BE2C (cell line): ENCODE measurements around the gene RAB28.

ENCODE experiments used
- DNase-seq: peaks from one replicate; pipeline ENCODE4 v3.0.0-alpha.2; 2020
- H3K27me3 ChIP-seq: fragments of 250-450 bp; sonication (Bioruptor Pico); 2 replicates; pipeline ENCODE4 v1.5.1; 2020; ENCODE audit warnings: mild to moderate bottlenecking
- H3K36me3 ChIP-seq: fragments of 250-450 bp; sonication (Bioruptor Pico); 2 replicates; pipeline ENCODE4 v1.5.1; 2020; ENCODE audit warnings: mild to moderate bottlenecking
- H3K4me1 ChIP-seq: fragments of 250-450 bp; sonication (Bioruptor Pico); 2 replicates; pipeline ENCODE4 v1.5.1; 2020
- H3K4me3 ChIP-seq: 2 replicates; pipeline ENCODE4 v1.5.1; 2011; ENCODE audit warnings: low read depth, low read length
- H3K9me3 ChIP-seq: fragments of 250-450 bp; sonication (Bioruptor Pico); 2 replicates; pipeline ENCODE4 v1.5.1; 2020
- TF ChIP-seq, protein P1 (sequence below): IDR thresholded peaks from 2 replicates; pipeline ENCODE4 v1.5.1; 2012; ENCODE audit warnings: mild to moderate bottlenecking, low read depth, low read length

RAB28 gene

DNA sequence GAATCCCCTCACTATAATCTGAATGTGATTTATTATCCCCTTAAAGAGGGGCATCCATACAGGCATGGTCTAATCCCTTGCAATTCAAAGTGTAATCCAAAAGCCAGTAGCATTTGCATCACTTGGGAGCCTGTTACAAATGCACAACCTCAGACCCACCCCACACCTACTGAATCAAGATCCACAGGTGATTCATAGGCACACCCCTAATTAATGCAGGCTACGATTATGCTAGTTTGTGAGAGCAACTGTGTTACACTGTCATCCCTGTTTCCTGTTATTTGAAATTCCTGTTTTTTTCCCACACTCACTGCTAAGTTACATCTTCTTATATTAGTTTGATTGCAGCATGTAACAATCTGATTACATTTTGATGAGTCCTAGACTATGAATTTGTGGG is 120.0 kb downstream of the RAB28 start:
- Histone ChIP-seq H3K9me3 (no peaks in the 10 kb centered on the region), H3K27me3 (no peaks in the 10 kb centered on the region), H3K4me1 (no peaks in the 10 kb centered on the region), H3K36me3 (no peaks in the 10 kb centered on the region), H3K4me3 (no peak overlapping the region)
- no peak for DNase-seq
- TF ChIP-seq, protein P1, sequence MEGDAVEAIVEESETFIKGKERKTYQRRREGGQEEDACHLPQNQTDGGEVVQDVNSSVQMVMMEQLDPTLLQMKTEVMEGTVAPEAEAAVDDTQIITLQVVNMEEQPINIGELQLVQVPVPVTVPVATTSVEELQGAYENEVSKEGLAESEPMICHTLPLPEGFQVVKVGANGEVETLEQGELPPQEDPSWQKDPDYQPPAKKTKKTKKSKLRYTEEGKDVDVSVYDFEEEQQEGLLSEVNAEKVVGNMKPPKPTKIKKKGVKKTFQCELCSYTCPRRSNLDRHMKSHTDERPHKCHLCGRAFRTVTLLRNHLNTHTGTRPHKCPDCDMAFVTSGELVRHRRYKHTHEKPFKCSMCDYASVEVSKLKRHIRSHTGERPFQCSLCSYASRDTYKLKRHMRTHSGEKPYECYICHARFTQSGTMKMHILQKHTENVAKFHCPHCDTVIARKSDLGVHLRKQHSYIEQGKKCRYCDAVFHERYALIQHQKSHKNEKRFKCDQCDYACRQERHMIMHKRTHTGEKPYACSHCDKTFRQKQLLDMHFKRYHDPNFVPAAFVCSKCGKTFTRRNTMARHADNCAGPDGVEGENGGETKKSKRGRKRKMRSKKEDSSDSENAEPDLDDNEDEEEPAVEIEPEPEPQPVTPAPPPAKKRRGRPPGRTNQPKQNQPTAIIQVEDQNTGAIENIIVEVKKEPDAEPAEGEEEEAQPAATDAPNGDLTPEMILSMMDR = no peak

DNA sequence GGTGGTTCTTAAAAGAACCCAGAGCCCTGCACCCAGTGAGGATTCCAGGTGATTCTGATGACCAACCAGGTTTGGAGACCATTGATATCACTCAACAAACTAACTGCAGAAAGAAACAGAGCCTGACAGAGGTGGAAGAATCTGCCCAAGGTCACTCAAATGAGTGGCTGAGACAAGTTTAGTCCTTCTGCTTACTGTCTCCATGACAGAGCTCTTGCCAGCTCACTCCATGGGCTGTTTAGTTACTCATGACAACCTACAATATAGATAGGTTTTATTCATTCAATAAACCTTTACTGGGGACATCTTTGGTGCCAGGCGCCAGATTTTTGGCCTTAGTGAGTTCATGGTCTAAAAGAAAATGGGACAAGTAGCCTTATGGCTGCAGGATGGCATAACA is 124.3 kb downstream of the RAB28 start:
- Histone ChIP-seq H3K9me3 (no peaks in the 10 kb centered on the region), H3K27me3 (no peaks in the 10 kb centered on the region), H3K4me1 (no peaks in the 10 kb centered on the region), H3K36me3 (no peaks in the 10 kb centered on the region), H3K4me3 (no peak overlapping the region)
- TF ChIP-seq, protein P1 = no peak
- DNase-seq = no peak

DNA sequence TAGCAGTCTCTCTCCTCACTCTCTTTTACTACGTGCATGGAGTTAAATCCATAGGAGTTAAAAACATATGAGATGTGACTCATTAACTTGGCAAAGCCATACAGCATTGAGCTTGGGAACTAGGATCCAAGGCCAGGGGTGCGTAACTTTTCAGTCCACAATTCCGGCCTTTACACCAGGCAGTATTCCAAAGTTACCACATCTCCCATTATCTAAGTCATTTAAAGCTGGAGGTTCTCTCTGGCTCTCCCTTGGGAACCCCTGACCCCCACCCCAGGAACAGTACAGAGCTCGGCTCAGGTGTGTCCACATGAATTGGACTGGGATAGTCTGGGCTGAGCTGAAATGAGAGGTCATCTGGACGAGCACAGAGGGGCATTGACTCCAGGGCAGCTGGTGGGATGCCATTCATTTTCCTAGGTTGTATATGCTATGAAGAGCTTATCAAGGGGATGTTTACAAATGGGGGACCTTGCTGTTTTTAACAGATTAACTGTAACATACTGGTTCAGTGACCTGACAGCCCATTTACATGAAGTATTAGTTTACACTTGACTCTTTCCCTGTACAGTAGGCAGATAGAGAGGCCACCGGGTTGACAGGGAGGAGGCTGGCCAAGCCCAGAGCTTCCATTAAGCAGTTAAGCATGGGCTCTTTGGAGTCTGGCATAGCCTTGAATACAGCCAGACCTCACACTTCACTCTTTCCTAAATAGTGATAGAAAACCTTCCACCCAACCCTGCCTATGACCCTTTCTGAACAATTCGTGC is 128.8 kb downstream of the RAB28 start:
- H3K27me3 ChIP-seq = no peaks in the 10 kb centered on the region
- no peaks in the 10 kb centered on the region for H3K9me3 ChIP-seq
- DNase-seq = no peak
- TF ChIP-seq, protein P1 = no peak
- H3K4me3 ChIP-seq = no peak overlapping the region
- H3K4me1 ChIP-seq = no peaks in the 10 kb centered on the region
- H3K36me3 ChIP-seq = no peaks in the 10 kb centered on the region

- H3K36me3 ChIP-seq = no peaks in the 10 kb centered on the region
- TF ChIP-seq, protein P1 = no peak
- H3K27me3 ChIP-seq = no peaks in the 10 kb centered on the region
- DNase-seq = no peak
- H3K4me1 ChIP-seq = no peaks in the 10 kb centered on the region
- no peak overlapping the region for H3K4me3 ChIP-seq
- H3K9me3 ChIP-seq = no peaks in the 10 kb centered on the region
Observed at GRCh38 chr4:13349096-13349495, 135.0 kb downstream of the RAB28 start.

- Histone ChIP-seq H3K9me3 (no peaks in the 10 kb centered on the region), H3K27me3 (no peaks in the 10 kb centered on the region), H3K4me1 (no peaks in the 10 kb centered on the region), H3K4me3 (no peak overlapping the region), H3K36me3 (no peaks in the 10 kb centered on the region)
- no peak for DNase-seq
- TF ChIP-seq, protein P1 = no peak
Observed at GRCh38 chr4:13348216-13348615, 135.9 kb downstream of the RAB28 start.

GRCh38 chr4:13347517-13348125 is 136.5 kb downstream of the RAB28 start:
- Histone ChIP-seq H3K27me3 (no peaks in the 10 kb centered on the region), H3K36me3 (no peaks in the 10 kb centered on the region), H3K4me3 (no peak overlapping the region), H3K9me3 (no peaks in the 10 kb centered on the region), H3K4me1 (no peaks in the 10 kb centered on the region)
- TF ChIP-seq, protein P1 = no peak
- no peak for DNase-seq
